Measurements from ENCODE around the gene HDAC11. TPM values are rescaled to one million over a fixed set of nuclear protein-coding genes. Genes with fewer than 3 reads are reported as not detected.

The HDAC11 gene, protein sequence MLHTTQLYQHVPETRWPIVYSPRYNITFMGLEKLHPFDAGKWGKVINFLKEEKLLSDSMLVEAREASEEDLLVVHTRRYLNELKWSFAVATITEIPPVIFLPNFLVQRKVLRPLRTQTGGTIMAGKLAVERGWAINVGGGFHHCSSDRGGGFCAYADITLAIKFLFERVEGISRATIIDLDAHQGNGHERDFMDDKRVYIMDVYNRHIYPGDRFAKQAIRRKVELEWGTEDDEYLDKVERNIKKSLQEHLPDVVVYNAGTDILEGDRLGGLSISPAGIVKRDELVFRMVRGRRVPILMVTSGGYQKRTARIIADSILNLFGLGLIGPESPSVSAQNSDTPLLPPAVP
- 9.0 and 12.9 TPM in 2 replicates for total RNA-seq

DNA sequence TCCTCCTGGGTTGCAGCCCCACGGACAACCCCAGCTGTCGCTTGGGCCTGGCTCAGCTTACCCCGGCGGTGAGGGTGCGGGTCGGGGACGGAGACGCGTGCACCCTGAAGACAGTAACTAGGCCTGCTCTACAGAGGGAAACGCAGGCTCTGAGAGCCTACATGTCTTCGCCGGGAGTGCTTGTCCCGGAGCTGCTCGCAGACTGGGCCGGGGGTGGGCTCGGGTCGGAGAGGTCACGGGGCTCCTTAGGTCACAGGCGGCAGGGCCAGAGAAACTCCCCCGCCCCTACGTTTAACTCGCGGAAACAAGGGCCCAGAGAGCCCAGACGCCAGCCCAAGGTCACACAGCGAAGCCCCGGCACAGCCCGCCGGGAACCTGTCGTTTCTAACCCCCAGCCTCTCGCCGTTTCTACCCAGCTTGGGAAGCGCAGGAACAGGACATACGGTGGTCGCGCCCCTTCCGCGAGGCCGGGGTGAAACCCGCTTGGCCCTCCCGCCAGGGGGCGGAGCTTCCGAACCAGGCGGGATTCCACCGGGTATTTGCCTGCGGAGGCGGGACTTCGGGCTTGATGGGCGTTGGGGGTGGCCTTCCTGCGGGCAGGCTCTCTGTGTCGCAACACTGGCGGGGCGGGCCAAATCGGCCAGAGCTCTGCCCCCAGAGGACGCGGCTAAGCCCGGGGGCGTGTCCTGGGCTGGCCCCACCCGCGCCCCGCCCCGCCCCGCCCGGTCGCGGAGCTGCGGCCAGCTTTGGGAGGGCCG is at the start of gene HDAC11:
Gene HDAC11 (plus strand): TSS at position 725 of the 758 bp plus-strand sequence. CDS start 42 bp downstream, outside the sequence.

GRCh38 chr3:13548696-13549622 is 68.9 kb downstream of the HDAC11 start, which contains the start of gene FBLN2:
FBLN2 (plus strand) TSS chr3:13549125; CDS start chr3:13570356, 21,231 bp downstream.

Small RNA genes lying within 50 kb of the gene (small RNA-seq; reads per million reads assigned to genes)
- not detected for gene AC027124.2

Other genes starting within 250 kb of the HDAC11 start
- 0.26 and 0.32 TPM in 2 replicates for gene NUP210, start 60.0 kb upstream of the HDAC11 start, total RNA-seq
- gene FBLN2, start 68.8 kb downstream of the HDAC11 start, total RNA-seq: 53.0 and 56.7 TPM in 2 replicates

All from articular chondrocyte of knee joint (primary cell).